HepG2 (cell line): Measurements from ENCODE around the gene ANKRD61. TPM values are rescaled to one million over a fixed set of nuclear protein-coding genes. Genes with fewer than 3 reads are reported as not detected.

Experiments used
- ATAC-seq: fragments of 200-7000 bp; cut with Tn5 transposase; 3 replicates; pipeline ENCODE4 v1.9.1; 2020; ENCODE audit warnings: mild to moderate bottlenecking, moderate library complexity
- BruUV-seq: library from RNA; stranded (reverse); fragments of 400-500 nt; replicated peaks from 2 replicates; lab custom pipeline; 2021; lab: Mats Ljungman, UMichigan
- CTCF ChIA-PET: fragments of 300-600 bp; formaldehyde crosslinking; extraction: SDS; loops from one replicate; lab custom pipeline; 2021; ENCODE audit warnings: low total read pairs, inconsistent platforms, low intra/inter-chr PET ratio; lab: Yijun Ruan, JAX
- POLR2A ChIA-PET: fragments of 350-600 bp; sonication (Branson Sonifier 250); formaldehyde crosslinking; loops from one replicate; lab custom pipeline; 2020; ENCODE audit warnings: antibody characterized with exemption, inconsistent platforms; lab: Yijun Ruan, JAX
- DNase-seq: peaks from one replicate; pipeline ENCODE4 v3.0.0-alpha.2; 2015; ENCODE audit warnings: low spot score
- FAIRE-seq: peaks from 3 replicates; lab custom pipeline; 2011; peaks lifted over from hg19 to GRCh38; lab: Jason Lieb, UNC
- H2AFZ ChIP-seq: one replicate; pipeline ENCODE4 v1.6.1; 2011; ENCODE audit warnings: low read length, inconsistent platforms
- H3K27ac ChIP-seq: fragments of 300-600 bp; 3 replicates; pipeline ENCODE4 v1.8.0; 2011; ENCODE audit warnings: mixed run types, mild to moderate bottlenecking, mixed read lengths, low read length, inconsistent platforms; ENCODE audit not compliant: insufficient read depth; ENCODE audit errors: extremely low read length
- H3K27me3 ChIP-seq, 2 experiments: fragments of 200-600 bp in 1 of 2; 2 replicates in 1 of 2; 3 replicates in 1 of 2; pipeline versions ENCODE4 v1.6.0 to v1.8.0; 2011; ENCODE audit warnings: low read length in 2 of 2, mild to moderate bottlenecking in 2 of 2, moderate library complexity in 2 of 2, inconsistent platforms in 1 of 2; ENCODE audit not compliant: insufficient read depth in 2 of 2, control insufficient read depth in 1 of 2
- H3K36me3 ChIP-seq, 2 experiments: fragments of 200-600 bp in 1 of 2; replicated peaks in 1 of 2; 2 replicates in 1 of 2; 3 replicates in 1 of 2; pipeline versions ENCODE4 v1.5.1 to v1.8.0; 2011; ENCODE audit warnings: low read length in 2 of 2, inconsistent platforms in 1 of 2; ENCODE audit not compliant: insufficient read depth in 2 of 2, control insufficient read depth in 1 of 2
- H3K4me1 ChIP-seq: 2 replicates; pipeline ENCODE4 v1.5.1; 2012; ENCODE audit warnings: low read length, inconsistent platforms; ENCODE audit not compliant: insufficient read depth
- H3K4me2 ChIP-seq: 2 replicates; pipeline ENCODE4 v1.6.0; 2011; ENCODE audit warnings: low read depth, low read length, inconsistent platforms
- H3K4me3 ChIP-seq, 3 experiments: fragments of 200-600 bp in 1 of 3; sonication (generic), shearing (Covaris generic) in 1 of 3; replicated peaks in 1 of 3; 2 replicates each; pipeline ENCODE4 v1.5.1; 2011 to 2016; ENCODE audit warnings: low read length in 3 of 3, inconsistent platforms in 2 of 3, low read depth in 2 of 3, mild to moderate bottlenecking in 2 of 3, control low read depth in 1 of 3, mixed read lengths in 1 of 3; ENCODE audit not compliant: insufficient read depth in 1 of 3
- H3K79me2 ChIP-seq: one replicate; pipeline ENCODE4 v1.6.1; 2011; ENCODE audit warnings: low read length, inconsistent platforms; ENCODE audit not compliant: insufficient read depth
- H3K9ac ChIP-seq: 2 replicates; pipeline ENCODE4 v1.6.0; 2011; ENCODE audit warnings: mild to moderate bottlenecking, low read depth, low read length, inconsistent platforms; ENCODE audit not compliant: insufficient read depth
- H3K9me3 ChIP-seq: 2 replicates; pipeline ENCODE4 v1.5.1; 2012; ENCODE audit warnings: mild to moderate bottlenecking, low read length
- H4K20me1 ChIP-seq: 2 replicates; pipeline ENCODE4 v1.6.0; 2011; ENCODE audit warnings: inconsistent platforms, mild to moderate bottlenecking, low read length, moderate library complexity; ENCODE audit not compliant: insufficient read depth
- HNRNPUL1 ChIP-seq: fragments of 200-400 bp; formaldehyde crosslinking; IDR thresholded peaks from 2 replicates; pipeline ENCODE4 v1.6.1; 2017; ENCODE audit warnings: low read depth, mild to moderate bottlenecking, low read length, moderate library complexity
- POLR2A ChIP-seq, 2 experiments: IDR thresholded peaks; 2 replicates each; pipeline ENCODE4 v1.6.1; 2011; ENCODE audit warnings: low read depth in 2 of 2, low read length in 2 of 2, mild to moderate bottlenecking in 1 of 2, moderate library complexity in 1 of 2; ENCODE audit not compliant: insufficient read depth in 1 of 2
- POLR2AphosphoS5 ChIP-seq: IDR thresholded peaks from 2 replicates; pipeline ENCODE4 v1.6.1; 2012; ENCODE audit warnings: low read depth, low read length
- RBFOX2 ChIP-seq: fragments of 200-400 bp; formaldehyde crosslinking; IDR thresholded peaks from 2 replicates; pipeline ENCODE4 v1.6.1; 2017; ENCODE audit warnings: low read depth, mild to moderate bottlenecking, low read length
- ZC3H13 ChIP-seq: sonication (generic); formaldehyde crosslinking; IDR thresholded peaks from 2 replicates; pipeline ENCODE4 v1.8.1; 2023; ENCODE audit warnings: mild to moderate bottlenecking, missing genetic modification reagents, moderate library complexity
- ZMAT3 ChIP-seq: sonication (generic); formaldehyde crosslinking; conservative IDR thresholded peaks from 2 replicates; pipeline ENCODE4 v1.7.0; 2021; ENCODE audit warnings: missing genetic modification reagents
- WGBS: methylation state at CpG from one replicate; pipeline ENCODE4 v1.1.6; 2017; ENCODE audit warnings: low lambda C conversion rate; 5-methylcytosine and 5-hydroxymethylcytosine counted together
- in situ Hi-C: cut with HindIII; loops from 2 replicates; pipeline ENCODE4 v1.10.0; 2017; ENCODE audit warnings: low pct_unique_long_range_greater_than_20kb; ENCODE audit not compliant: extremely low pct_ligation_motif_present
- intact Hi-C: fragments of 100-400 bp; cut with micrococcal nuclease; formaldehyde crosslinking; loops from one replicate; pipeline ENCODE4 v1.10.0; 2022; ENCODE audit not compliant: unreplicated experiment
- polyA plus RNA-seq, 8 experiments: library from polyadenylated mRNA; depleted of rRNA in 3 of 8; stranded (reverse) in 7 of 8; unstranded in 1 of 8; fragments of >200 nt; fragmentation: Illumina TruSeq in 4 of 8; extraction: Trizol in 4 of 8; gene quantifications; 2 replicates each; pipeline versions ENCODE4 v1.2.1 to v1.2.3, GENCODE V29; 2011 to 2016; ENCODE audit warnings: low read depth in 4 of 8, missing spikeins in 1 of 8, mixed read lengths in 1 of 8; ENCODE audit not compliant: insufficient read depth in 1 of 8
- total RNA-seq, 5 experiments: library from RNA; depleted of rRNA; stranded (reverse); fragments of >200 nt; fragmentation: Illumina TruSeq; extraction: Trizol; gene quantifications; 2 replicates each; pipeline ENCODE4 v1.2.3, GENCODE V29; 2016; ENCODE audit warnings: low read depth in 1 of 5

Gene ANKRD61
- total and polyA plus RNA-seq, 2 of the 13 experiments (the other 11 are each of a cell fraction or from before 2014, with no cell fraction given): 0.13 TPM; not detected in 1

GRCh38 chr7:6020371-6021286 lies 10.5 kb upstream of the ANKRD61 start:
- no peak overlapping the region for H3K4me3 ChIP-seq
- peaks cover 39 to 91% of the 10 kb centered on the region in 2 experiments for H3K36me3 ChIP-seq
- 97% methylated on average over 11 of the region's 11 CpGs for WGBS
- intact Hi-C loops (no loop called here), in situ Hi-C loops (no loop called here)
- no peaks in the 10 kb centered on the region for H3K9me3 ChIP-seq
- H4K20me1 ChIP-seq: no peaks in the 10 kb centered on the region; the same call in 1 of the 2 replicates
- ChIA-PET CTCF (no interaction called here), POLR2A (interaction anchor here (0.9 to 1.9 kb wide), 3 partner anchors 9 to 20 kb away, joined by 3 to 11 read pairs (median 3); partner anchors contain the start of genes AIMP2 and PMS2)
- no peaks in the 10 kb centered on the region for H3K79me2 ChIP-seq
- ATAC-seq (no peak), DNase-seq (no peak), FAIRE-seq (no peak)
- H3K27ac ChIP-seq: no peak overlapping the region
- peaks cover 6% of the 10 kb centered on the region; the same call in 1 of the 2 replicates for H3K4me1 ChIP-seq
- no peaks in the 10 kb centered on the region for H3K27me3 ChIP-seq
- no peak overlapping the region for H2AFZ ChIP-seq
- TF ChIP-seq HNRNPUL1 (no peak), ZC3H13 (CRISPR knock-in tag) (0 out of 2 replicates have a peak, but pooled peaks have one; percentile 13), POLR2AphosphoS5 (peak; percentile 44; the same call in 1 of the 2 replicates)
- no peak overlapping the region for H3K9ac ChIP-seq
- BruUV-seq: no TSS peak
- H3K4me2 ChIP-seq: no peak overlapping the region

GRCh38 chr7:6022707-6023106 lies 8.5 kb upstream of the ANKRD61 start:
- H3K9ac ChIP-seq: no peak overlapping the region
- H3K4me1 ChIP-seq: no peaks in the 10 kb centered on the region
- no peaks in the 10 kb centered on the region for H3K27me3 ChIP-seq
- no peak for ATAC-seq
- H4K20me1 ChIP-seq: no peaks in the 10 kb centered on the region
- no peaks in the 10 kb centered on the region for H3K79me2 ChIP-seq
- TF ChIP-seq RBFOX2: peak; percentile 34; the same call in 1 of the 2 replicates
- 0 out of 4 replicates have a peak, but pooled peaks of 1 of the 2 experiments have one; percentile 15 for TF ChIP-seq POLR2A (IDR thresholded peaks at IDR 0.05; ENCODE audit: insufficient read depth in 1 of 2, low read depth in 2 of 2, low read length in 2 of 2)
- TF ChIP-seq ZMAT3 (CRISPR knock-in tag): no peak
- H3K4me2 ChIP-seq: no peak overlapping the region
- intact Hi-C loops (no loop called here), in situ Hi-C loops (no loop called here)
- 96% methylated on average over 3 of the region's 3 CpGs for WGBS
- no peak overlapping the region for H3K4me3 ChIP-seq
- DNase-seq: no peak
- no peak overlapping the region for H2AFZ ChIP-seq
- H3K9me3 ChIP-seq: no peaks in the 10 kb centered on the region
- BruUV-seq: TSS peak; percentile 11
- peaks cover 42 to 93% of the 10 kb centered on the region in 2 experiments for H3K36me3 ChIP-seq
- no peak for FAIRE-seq
- no peak overlapping the region for H3K27ac ChIP-seq
- ChIA-PET CTCF (no interaction called here), POLR2A (interaction anchor here (2.5 kb wide), 1 partner anchor 14 kb away, joined by 9 read pairs; the partner anchor contains the start of genes AIMP2 and PMS2)
